ENCODE measurements around the gene NFE2L3.
"Not testable (repeated sequence)": the region's sequence is repeated elsewhere in the genome, so short reads cannot be mapped to it uniquely, and the experiment has no call there.

The NFE2L3 gene

GRCh38 chr7:26151953-26152781 lies at the start of gene NFE2L3:
Gene NFE2L3 (plus strand): TSS chr7:26152198. CDS start chr7:26152499, 301 bp downstream.
- peak; percentile 78 for DNase-seq

GRCh38 chr7:26103596-26103995 lies 48.4 kb upstream of the NFE2L3 start:
- DNase-seq: no peak

GRCh38 chr7:26105236-26105635 lies 46.8 kb upstream of the NFE2L3 start:
- no peak for DNase-seq

GRCh38 chr7:26105931-26106330 lies 46.1 kb upstream of the NFE2L3 start:
- no peak for DNase-seq

- DNase-seq: no peak
Measured at GRCh38 chr7:26112203-26112740, 39.7 kb upstream of the NFE2L3 start.

- no peak for DNase-seq
Measured at GRCh38 chr7:26115650-26116049, 36.3 kb upstream of the NFE2L3 start.

- DNase-seq: no peak
Measured at GRCh38 chr7:26117142-26117807, 34.7 kb upstream of the NFE2L3 start.

GRCh38 chr7:26117970-26118369 lies 34.0 kb upstream of the NFE2L3 start:
- DNase-seq: no peak

- no peak for DNase-seq
Measured at GRCh38 chr7:26122745-26123144, 29.3 kb upstream of the NFE2L3 start.

GRCh38 chr7:26124775-26125174 lies 27.2 kb upstream of the NFE2L3 start:
- not testable (repeated sequence) for DNase-seq

- no peak for DNase-seq
Measured at GRCh38 chr7:26127411-26127810, 24.6 kb upstream of the NFE2L3 start.

GRCh38 chr7:26131056-26131589 lies 20.9 kb upstream of the NFE2L3 start:
- no peak for DNase-seq

- DNase-seq: no peak
Measured at GRCh38 chr7:26135076-26135475, 16.9 kb upstream of the NFE2L3 start.

- no peak for DNase-seq
Measured at GRCh38 chr7:26135551-26135950, 16.4 kb upstream of the NFE2L3 start.

GRCh38 chr7:26136831-26137230 lies 15.2 kb upstream of the NFE2L3 start:
- DNase-seq: no peak

- DNase-seq: no peak
Measured at GRCh38 chr7:26140380-26140779, 11.6 kb upstream of the NFE2L3 start.

GRCh38 chr7:26141077-26141476 lies 10.9 kb upstream of the NFE2L3 start:
- no peak for DNase-seq

GRCh38 chr7:26143298-26144048 lies 8.5 kb upstream of the NFE2L3 start:
- no peak for DNase-seq

- DNase-seq: no peak
Measured at GRCh38 chr7:26144184-26145080, 7.6 kb upstream of the NFE2L3 start.

GRCh38 chr7:26145238-26145637 lies 6.8 kb upstream of the NFE2L3 start:
- no peak for DNase-seq

GRCh38 chr7:26147030-26147429 lies 5.0 kb upstream of the NFE2L3 start:
- no peak for DNase-seq
